HG02678 (cell line): Measurements from ENCODE around the gene RPS14.

ENCODE experiments used
- ATAC-seq: cut with Tn5 transposase; IDR thresholded peaks from one replicate; pipeline ENCODE4 v1.9.1; 2021; ENCODE audit warnings: mild to moderate bottlenecking, moderate library complexity; ENCODE audit not compliant: unreplicated experiment

Gene RPS14

GRCh38 chr5:150449517-150450339 is at the start of gene RPS14:
TSS of gene RPS14 (minus strand) at chr5:150449739. CDS start at chr5:150447733, 2,006 bp downstream.
- peak; percentile 90 for ATAC-seq

- no peak for ATAC-seq
Observed at GRCh38 chr5:150498971-150499370, 49.4 kb upstream of the RPS14 start.

DNA sequence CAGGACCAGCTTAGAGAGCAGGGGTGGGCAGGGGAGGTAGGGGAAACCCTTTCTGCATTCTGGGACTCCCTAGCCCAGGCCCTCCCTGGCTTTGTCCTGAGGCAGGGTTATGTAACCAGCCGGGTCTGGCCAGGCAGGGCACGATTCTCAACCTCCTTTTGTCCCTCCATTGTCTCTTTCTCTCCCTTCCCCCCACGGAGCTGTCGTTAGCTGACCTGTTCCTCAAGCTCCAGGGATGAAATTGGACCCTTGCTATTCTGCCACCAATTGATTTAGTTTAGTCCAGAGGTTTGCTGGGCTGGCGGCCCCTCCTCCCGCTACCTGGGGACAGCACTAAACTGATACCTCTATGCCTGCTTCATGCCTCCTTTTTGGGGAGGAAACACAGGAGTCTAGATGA is 49.0 kb upstream of the RPS14 start:
- no peak for ATAC-seq

DNA sequence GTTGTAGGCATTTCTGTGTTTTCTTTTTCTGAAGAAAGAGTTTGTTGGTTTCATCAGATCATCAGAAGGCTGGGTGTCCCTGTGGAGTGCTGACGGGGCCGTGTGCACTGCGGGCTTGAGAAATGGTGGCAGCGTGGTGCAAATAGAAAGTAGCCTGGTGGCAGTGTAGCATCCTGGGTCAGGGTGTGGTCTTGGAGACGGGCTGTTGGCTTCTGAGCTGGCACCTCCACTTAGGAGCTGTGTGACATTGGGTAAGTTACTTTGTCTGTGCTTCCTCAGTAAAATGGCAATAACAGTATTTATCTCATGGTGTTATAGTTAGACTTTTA is 48.4 kb upstream of the RPS14 start:
- ATAC-seq = no peak

DNA sequence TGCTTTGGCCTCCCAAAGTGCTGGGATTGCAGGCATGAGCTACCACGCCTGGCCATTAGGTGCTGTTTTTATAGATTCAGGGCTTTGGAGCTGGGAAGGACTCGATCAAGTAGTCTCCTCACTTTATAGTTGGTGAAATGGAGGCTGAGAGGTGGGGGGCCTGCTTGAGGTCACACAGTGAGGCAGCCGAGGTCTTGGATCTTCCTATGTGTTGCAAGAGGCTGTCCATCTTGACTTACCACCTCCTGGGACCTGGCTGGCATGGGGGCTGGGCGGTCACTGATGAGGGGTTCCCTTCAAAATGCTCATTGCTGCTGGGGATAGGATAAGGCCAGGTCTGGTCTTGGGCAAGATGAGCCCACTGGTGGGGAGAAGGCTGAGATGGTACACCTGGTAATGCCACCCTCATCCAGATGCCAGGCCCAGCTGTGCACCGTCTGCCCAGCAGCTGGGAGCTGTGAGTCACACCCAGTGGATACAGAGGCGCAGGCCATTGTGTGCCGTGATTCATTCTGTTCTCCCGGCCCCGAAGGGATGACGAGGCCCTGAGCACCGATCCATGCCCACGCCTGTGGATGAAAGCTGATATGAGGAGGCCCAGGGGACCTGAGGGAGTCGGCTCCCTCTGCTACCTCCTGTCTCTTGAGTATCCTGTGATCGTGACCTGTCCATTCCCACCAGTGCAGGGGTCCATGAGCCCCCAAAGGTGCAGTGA is 47.9 kb upstream of the RPS14 start:
- no peak for ATAC-seq

GRCh38 chr5:150496534-150496933 is 47.0 kb upstream of the RPS14 start:
- no peak for ATAC-seq

GRCh38 chr5:150496098-150496497 is 46.6 kb upstream of the RPS14 start:
- no peak for ATAC-seq

- no peak for ATAC-seq
Observed at GRCh38 chr5:150492621-150493020, 43.1 kb upstream of the RPS14 start.

GRCh38 chr5:150491876-150492275 is 42.3 kb upstream of the RPS14 start:
- ATAC-seq = no peak

GRCh38 chr5:150490754-150491153 is 41.2 kb upstream of the RPS14 start:
- no peak for ATAC-seq

DNA sequence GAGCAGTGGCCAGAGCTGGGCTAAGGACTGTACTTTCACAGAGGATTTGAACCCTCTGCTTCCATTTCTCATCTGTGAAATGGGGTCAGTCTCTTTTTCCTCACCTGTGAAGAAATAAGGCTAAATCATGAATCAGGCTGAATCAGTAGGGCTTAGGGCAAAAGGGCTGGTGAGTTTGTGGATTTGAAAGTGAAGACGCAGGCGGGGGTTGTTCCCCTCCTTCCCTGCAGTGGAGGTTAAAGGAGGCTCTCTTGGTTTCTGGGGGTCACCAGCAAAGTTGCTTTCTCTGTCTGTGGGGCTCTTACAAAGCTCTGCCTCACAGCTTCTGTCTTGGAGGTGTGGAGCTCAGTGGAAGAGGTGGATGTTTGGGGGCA is 40.7 kb upstream of the RPS14 start:
- ATAC-seq = no peak

GRCh38 chr5:150489360-150490295 is 40.1 kb upstream of the RPS14 start:
- ATAC-seq = peak; percentile 84

DNA sequence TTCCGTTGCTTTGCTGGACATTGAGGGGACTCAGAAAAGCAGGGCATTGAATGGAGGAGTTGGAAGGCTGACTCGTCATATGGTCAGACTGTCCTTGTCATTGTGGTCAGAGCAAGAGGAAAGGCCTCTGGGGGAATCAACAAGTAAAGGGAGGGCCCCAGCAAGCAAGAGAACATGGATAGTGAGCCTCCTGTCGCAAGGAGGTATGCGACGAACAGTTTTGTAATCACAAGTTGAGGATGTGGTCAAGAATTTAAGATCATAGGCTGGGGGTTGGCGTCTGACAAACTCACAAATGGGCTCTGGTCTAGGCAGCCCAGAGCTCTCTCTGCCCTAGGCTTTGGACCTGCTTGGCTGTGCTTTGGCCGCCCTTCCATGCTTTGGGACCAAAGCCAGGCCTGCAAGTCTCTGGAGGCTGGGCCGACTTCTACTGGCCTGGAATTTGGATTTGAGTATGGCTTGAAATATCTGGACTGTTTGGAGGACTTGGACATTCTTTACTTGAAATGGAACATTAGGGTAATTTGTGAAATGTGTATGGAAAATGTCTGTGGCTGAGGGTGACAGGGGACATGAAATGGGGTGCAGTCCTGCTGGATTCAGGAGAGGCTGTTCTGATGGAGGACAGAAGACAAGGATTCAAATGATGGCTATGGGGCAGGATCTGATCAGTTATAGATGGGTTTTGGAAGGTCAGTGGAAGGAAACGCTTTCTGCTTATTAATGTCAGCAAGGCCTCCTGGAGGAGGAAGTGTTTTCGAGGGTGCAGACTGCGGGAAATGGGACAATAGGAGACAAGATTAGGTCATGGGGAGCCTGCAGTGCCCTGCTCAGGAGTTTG is 39.2 kb upstream of the RPS14 start:
- ATAC-seq = no peak

DNA sequence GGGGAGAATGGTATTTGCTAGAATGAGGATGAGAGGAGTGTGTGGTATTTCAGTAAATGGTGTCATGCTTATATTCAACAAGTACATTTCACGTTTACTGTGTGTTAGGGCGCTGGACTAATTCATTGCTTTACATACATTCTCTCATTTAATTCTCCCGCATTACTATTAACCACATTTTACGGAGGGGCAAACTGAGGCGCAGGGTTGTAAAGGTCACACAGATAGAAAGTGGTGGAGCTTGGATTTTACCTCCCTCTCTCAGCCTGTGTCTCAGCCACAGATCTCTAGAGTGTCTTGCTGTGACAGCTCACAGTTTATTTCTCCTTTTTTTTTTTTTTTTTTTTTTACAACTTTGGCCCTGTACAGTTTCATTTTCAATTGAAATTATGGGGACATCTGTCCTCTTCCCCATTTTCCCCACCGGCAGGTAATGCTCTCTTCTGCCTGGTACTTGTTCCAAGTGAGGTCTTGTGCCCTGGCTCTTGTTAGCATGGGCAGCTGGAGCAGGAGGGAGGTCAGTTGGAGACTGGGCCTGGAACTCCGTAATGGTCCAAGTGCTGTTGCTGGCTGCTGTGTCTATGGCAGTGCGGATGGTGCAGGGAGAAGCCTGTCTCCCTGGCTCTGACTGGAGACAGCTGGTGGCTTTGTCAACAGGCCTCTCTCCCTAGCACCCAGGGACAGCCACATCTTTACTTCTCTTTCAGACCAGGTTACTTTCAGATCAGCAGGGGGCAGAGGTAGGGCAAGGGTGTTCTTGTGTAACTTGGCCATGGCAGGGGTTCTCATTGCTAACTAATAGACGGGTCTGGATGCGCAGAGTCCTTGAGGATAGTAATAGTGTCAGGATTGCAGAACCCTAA is 37.9 kb upstream of the RPS14 start:
- no peak for ATAC-seq

GRCh38 chr5:150486402-150487198 is 37.1 kb upstream of the RPS14 start:
- no peak for ATAC-seq

- ATAC-seq = no peak
Observed at GRCh38 chr5:150485693-150486401, 36.3 kb upstream of the RPS14 start.

DNA sequence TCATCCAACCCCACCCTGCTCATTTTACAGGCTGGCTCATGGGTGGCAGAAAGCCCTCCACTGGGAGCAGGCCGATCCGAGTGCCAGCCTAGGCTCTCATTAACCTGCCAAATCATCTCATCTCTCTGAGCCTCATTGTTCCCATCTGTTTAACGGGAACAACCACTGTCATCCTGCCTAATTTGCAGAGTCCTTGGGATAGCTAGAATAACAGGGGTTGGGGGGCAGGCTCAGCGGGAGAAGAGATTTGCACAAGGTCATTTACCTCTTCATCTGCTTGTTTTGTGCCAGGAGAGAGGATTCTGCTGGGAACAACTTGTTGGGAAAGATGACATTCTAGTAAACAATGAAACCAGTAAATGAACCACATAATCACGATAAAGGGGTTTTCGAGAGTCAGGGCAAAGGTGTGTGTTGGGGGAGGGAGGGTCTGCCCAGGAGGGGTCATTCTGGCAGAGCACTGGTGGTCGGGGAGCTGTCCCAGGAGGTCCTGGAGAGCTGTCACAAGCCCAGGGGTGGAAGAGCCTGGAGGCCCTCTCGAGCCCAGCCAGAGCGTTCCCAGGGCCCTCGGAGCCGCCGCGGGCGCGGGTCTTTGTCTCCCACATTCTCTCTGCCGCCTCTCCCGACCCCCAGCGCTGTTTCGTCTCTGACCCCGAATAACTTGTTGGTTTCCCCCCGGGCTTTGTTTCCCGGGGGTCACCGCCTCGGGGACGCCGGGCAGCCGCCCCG is 35.6 kb upstream of the RPS14 start:
- no peak for ATAC-seq
